ENCODE measurements around the gene PRKG2. TPM values are rescaled to one million over a fixed set of nuclear protein-coding genes. Genes with fewer than 3 reads are reported as not detected.
"Not testable (repeated sequence)": the region's sequence is repeated elsewhere in the genome, so short reads cannot be mapped to it uniquely, and the experiment has no call there.

The PRKG2 gene
- total RNA-seq, 4 donors from 2014 or later = 7.3 to 11.2 (median 8.8) TPM

DNA sequence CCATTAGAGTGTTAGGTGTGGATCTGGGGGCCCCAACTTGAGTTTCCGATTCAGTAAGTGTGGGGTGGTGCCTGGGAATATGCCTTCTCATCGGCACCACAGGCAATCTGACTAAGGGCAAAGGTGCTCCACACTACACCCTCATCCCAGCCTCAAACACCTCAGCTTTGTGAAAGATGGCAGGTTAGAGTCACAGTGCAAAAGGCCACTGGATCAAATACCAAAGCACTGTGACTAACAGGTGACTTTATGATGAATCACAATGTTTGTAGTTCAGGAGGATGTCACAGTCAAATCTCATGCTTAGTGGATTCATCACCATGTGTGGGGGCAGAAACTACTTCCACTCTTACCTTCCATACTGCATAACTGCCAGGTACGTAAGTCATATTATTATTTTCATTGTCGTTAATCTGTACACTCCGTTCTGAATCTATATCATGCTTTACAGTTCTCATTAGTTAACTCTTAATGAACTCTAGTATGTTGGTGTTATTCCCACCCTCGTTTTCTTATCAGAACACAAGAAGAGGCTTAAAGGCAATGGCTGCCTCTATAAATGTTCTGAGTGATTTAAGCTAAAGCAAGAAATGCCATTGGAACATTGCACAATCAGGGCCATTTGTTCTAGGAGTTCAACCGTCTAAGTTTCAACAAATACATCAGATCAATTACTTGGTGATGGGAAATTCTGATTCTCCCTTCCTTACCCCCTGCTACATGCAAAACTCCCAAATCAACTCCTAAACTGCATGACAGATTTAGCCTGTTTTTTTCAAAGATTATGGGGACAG lies 50.2 kb downstream of the PRKG2 start:
- Histone ChIP-seq H3K27me3 (no peaks in the 10 kb centered on the region), H3K9me3 (no peaks in the 10 kb centered on the region), H3K4me1 (peaks cover 0 to 11% (median 4%) of the 10 kb centered on the region in 4 donors), H3K27ac (replicated peaks in 1 of 4) (no peak overlapping the region), H3K4me3 (no peak overlapping the region), H3K36me3 (no peaks in the 10 kb centered on the region)
- WGBS = 87% methylated on average over 7 of the region's 7 CpGs
- intact Hi-C loops (cut with DNase I) = no loop called here
- no peak for DNase-seq (ENCODE audit: extremely low spot score)
- TF ChIP-seq EP300 (IDR thresholded peaks at IDR 0.05) (no peak), POLR2AphosphoS5 (IDR thresholded peaks at IDR 0.05) (no peak), POLR2A (IDR thresholded peaks at IDR 0.05; ENCODE audit: low read depth) (no peak), CTCF (IDR thresholded peaks at IDR 0.05) (no peak)

- intact Hi-C loops (cut with DNase I) = no loop called here
- whole genome bisulfite sequencing = 82% methylated on average over 3 of the region's 3 CpGs
- TF ChIP-seq EP300 (IDR thresholded peaks at IDR 0.05) (no peak), CTCF (IDR thresholded peaks at IDR 0.05) (no peak), POLR2A (IDR thresholded peaks at IDR 0.05; ENCODE audit: low read depth) (no peak), POLR2AphosphoS5 (IDR thresholded peaks at IDR 0.05) (no peak)
These were observed 50.9 kb downstream of the PRKG2 start for GRCh38 chr4:81164126-81164525.

DNA sequence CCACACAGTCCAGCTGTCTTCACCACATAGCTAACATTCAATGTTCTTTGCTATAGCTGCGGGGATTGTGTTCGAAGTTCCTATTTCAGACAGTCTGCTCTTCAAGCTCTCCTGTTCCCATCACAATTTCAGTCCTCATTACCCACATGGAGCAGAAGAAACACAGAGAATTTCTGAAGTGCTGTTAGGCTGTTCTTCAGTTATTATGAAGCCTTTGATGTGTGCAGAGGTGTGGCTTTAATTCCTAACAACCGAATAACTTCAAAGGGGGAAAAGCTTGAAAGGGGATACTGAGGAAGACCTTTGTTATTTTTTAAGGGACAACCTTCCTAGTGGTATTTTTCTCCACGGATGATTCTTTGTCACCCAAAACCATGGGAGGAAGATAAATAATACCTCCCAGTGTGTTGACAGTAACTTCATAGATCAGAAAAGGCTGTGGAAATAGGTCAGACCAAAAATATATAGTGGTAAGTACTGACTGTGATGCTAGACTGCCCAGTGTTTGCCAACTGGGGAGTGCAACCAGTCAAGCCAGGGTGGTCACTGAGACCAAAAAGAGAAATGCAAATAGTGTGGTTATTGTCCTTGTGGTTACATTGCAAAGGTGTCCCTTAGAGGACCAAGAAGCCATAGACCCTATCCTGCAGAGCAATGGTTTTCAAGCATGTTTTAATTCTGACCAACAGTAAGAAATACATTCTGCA lies 52.1 kb downstream of the PRKG2 start:
- WGBS = 73% methylated on average over 4 of the region's 4 CpGs
- H3K9me3 ChIP-seq = no peaks in the 10 kb centered on the region
- TF ChIP-seq EP300 (IDR thresholded peaks at IDR 0.05) = no peak
- TF ChIP-seq POLR2A (IDR thresholded peaks at IDR 0.05; ENCODE audit: low read depth) = no peak
- TF ChIP-seq CTCF (IDR thresholded peaks at IDR 0.05) = no peak
- TF ChIP-seq POLR2AphosphoS5 (IDR thresholded peaks at IDR 0.05) = no peak
- H3K4me3 ChIP-seq = no peak overlapping the region
- DNase-seq (ENCODE audit: extremely low spot score) = no peak
- no peak overlapping the region for H3K27ac ChIP-seq (replicated peaks in 1 of 4)
- no peaks in the 10 kb centered on the region for H3K27me3 ChIP-seq
- intact Hi-C loops (cut with DNase I) = no loop called here
- H3K4me1 ChIP-seq = peaks cover 0 to 11% (median 4%) of the 10 kb centered on the region in 4 donors
- H3K36me3 ChIP-seq = no peaks in the 10 kb centered on the region

More at GRCh38 chr4:81164126-81164525, 50.9 kb downstream of the PRKG2 start:
- no peak for DNase-seq (ENCODE audit: extremely low spot score)
- H3K36me3 ChIP-seq = no peaks in the 10 kb centered on the region
- no peaks in the 10 kb centered on the region for H3K9me3 ChIP-seq
- H3K4me1 ChIP-seq = peaks cover 0 to 11% (median 4%) of the 10 kb centered on the region in 4 donors
- H3K27me3 ChIP-seq = no peaks in the 10 kb centered on the region
- no peak overlapping the region for H3K4me3 ChIP-seq
- H3K27ac ChIP-seq (replicated peaks in 1 of 4) = no peak overlapping the region

GRCh38 chr4:81153714-81154323 lies 61.2 kb downstream of the PRKG2 start:
- H3K27me3 ChIP-seq; H3K36me3 ChIP-seq; DNase-seq (ENCODE audit: extremely low spot score); H3K9me3 ChIP-seq; H3K4me1 ChIP-seq; intact Hi-C loops (cut with DNase I): not testable (repeated sequence)
- Histone ChIP-seq H3K27ac (replicated peaks in 1 of 4) (peak overlapping the region; percentile 48 to 59 (median 54)), H3K4me3 (peak overlapping the region; percentile 34 to 59 (median 45))
- WGBS = 67% methylated on average over 12 of the region's 30 CpGs
